SH-SY5Y (cell line): ENCODE data around the gene PTGES.

Experiments
- GATA2 ChIP-seq: IDR thresholded peaks from 2 replicates; pipeline ENCODE4 v1.6.1; 2011; ENCODE audit warnings: mild to moderate bottlenecking, low read depth, low read length
- GATA3 ChIP-seq: IDR thresholded peaks from 2 replicates; pipeline ENCODE4 v1.6.1; 2011; ENCODE audit warnings: low read depth, mild to moderate bottlenecking, low read length, moderate library complexity

DNA sequence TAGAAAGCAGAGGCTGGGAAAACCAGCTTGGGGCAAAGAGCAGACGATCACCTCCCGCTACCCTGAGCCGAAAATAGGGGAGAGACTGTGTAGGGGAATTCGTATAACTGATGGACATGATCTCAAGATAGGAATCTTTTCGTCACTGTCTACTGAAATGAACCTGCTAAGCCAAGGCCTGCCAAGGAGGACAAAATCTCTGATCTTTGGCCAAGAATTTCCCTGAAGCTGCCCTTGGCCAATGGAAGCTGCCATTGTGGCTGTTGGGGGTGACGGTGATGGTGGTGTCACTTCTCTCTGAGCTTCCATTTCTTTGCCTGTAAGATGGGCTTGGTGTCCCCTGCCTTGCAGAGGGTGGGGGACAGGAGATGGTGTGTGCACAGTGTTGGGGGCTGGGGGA lies 3.3 kb upstream of the PTGES start:
- TF ChIP-seq GATA3 = no peak
- no peak for TF ChIP-seq GATA2
